ENCODE measurements around the gene IZUMO1R. TPM values are rescaled to one million over a fixed set of nuclear protein-coding genes. Genes with fewer than 3 reads are reported as not detected.

Gene IZUMO1R
- polyA plus RNA-seq, 1 of the 3 experiments (the other 2 are of a cell fraction), result 0.43 TPM

DNA sequence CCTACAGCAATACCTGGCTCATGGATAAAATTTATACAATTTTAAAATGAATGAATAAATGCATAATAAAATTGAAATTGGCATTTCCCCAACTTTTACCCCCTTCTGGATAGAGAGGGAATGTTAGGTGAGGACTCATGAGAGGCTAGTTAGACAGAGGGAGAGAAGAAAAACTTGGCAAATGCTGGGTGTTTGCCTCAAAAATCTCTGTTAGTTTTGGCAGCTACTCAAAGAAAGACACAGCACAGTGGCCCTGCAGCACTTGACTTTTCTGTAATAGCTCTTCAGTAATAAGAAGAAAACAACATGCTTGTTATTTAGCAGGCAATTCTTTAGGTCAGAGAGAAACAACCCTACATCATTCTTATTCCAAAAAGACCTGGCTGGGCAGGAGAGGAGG, 20.7 kb upstream of the IZUMO1R start (continued):
- TF ChIP-seq, protein P1, sequence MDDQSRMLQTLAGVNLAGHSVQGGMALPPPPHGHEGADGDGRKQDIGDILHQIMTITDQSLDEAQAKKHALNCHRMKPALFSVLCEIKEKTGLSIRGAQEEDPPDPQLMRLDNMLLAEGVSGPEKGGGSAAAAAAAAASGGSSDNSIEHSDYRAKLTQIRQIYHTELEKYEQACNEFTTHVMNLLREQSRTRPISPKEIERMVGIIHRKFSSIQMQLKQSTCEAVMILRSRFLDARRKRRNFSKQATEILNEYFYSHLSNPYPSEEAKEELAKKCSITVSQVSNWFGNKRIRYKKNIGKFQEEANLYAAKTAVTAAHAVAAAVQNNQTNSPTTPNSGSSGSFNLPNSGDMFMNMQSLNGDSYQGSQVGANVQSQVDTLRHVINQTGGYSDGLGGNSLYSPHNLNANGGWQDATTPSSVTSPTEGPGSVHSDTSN (IDR thresholded peaks at IDR 0.05), result no peak

DNA sequence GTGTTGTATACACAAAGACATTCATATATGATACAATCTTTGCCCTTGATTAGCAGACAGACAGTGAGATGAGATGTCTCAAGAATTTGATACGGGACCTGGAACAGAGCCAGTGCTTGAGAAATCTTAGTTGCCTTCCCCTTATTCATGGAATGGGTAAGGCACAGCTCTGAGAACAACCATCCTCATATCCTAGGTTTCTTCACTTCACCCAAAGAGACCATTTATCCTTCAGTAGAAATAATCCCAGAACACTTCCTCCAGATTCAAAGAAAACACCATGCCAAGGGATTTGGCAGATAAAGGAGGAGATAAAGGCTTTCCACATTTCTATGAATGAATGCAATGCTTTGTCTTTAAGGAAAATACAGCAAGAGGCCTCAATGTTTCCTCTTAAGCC, 8.8 kb upstream of the IZUMO1R start:
- Histone ChIP-seq H3K4me1 (ENCODE audit: control insufficient read depth in 1 of 2, insufficient read depth in 2 of 2, low read depth in 1 of 2, low read length in 1 of 2) (no peaks in the 10 kb centered on the region), H3K27me3 (ENCODE audit: insufficient read depth) (no peaks in the 10 kb centered on the region), H3F3A (replicated peaks; ENCODE audit: insufficient read depth) (peaks cover 5% of the 10 kb centered on the region), H3K9me2 (no peaks in the 10 kb centered on the region), H3K9ac (peak overlapping the region; percentile 27; the same call in 1 of the 2 replicates), H3K9me3 (no peaks in the 10 kb centered on the region), H3K79me2 (ENCODE audit: insufficient read depth) (no peaks in the 10 kb centered on the region), H3K36me3 (replicated peaks in 1 of 2; ENCODE audit: control insufficient read depth in 1 of 2, insufficient read depth in 2 of 2, low read length in 1 of 2) (no peaks in the 10 kb centered on the region), H3K4me3 (ENCODE audit: low read depth in 2 of 2, low read length in 1 of 2) (no peak overlapping the region), H4K20me1 (ENCODE audit: insufficient read depth) (no peaks in the 10 kb centered on the region), H2AFZ (ENCODE audit: low read depth) (no peak overlapping the region), H3K4me2 (no peak overlapping the region), H3K27ac (ENCODE audit: low read depth in 2 of 2, low read length in 1 of 2) (peak overlapping the region in 1 of 2 experiments; percentile 70; a peak in 2 of 4 replicates)
- TF ChIP-seq GABPA (IDR thresholded peaks at IDR 0.05; ENCODE audit: low read depth), result no peak
- 0 out of 2 replicates have a peak, but pooled peaks have one; percentile 40 for TF ChIP-seq NFIC (IDR thresholded peaks at IDR 0.05; ENCODE audit: borderline replicate concordance)
- TF ChIP-seq, protein P1 (IDR thresholded peaks at IDR 0.05), result peak; percentile 63
- TF ChIP-seq, protein P2, sequence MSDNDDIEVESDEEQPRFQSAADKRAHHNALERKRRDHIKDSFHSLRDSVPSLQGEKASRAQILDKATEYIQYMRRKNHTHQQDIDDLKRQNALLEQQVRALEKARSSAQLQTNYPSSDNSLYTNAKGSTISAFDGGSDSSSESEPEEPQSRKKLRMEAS (IDR thresholded peaks at IDR 0.05; ENCODE audit: low read depth), result no peak
- TF ChIP-seq EP300 (IDR thresholded peaks at IDR 0.05; ENCODE audit: borderline replicate concordance in 1 of 2, low read depth in 1 of 2, low read length in 1 of 2), result peak in 1 of 2 experiments; percentile 35; a peak in 1 of 4 replicates
- no peak for TF ChIP-seq CHD2 (IDR thresholded peaks at IDR 0.05; ENCODE audit: low read length, partially characterized antibody)
- DNase-seq, result no peak
- ChIA-PET CTCF (no interaction called here), POLR2A (no interaction called here)
- WGBS (ENCODE audit: low lambda C conversion rate), result 7% methylated on average over 1 of the region's 1 CpG

DNA sequence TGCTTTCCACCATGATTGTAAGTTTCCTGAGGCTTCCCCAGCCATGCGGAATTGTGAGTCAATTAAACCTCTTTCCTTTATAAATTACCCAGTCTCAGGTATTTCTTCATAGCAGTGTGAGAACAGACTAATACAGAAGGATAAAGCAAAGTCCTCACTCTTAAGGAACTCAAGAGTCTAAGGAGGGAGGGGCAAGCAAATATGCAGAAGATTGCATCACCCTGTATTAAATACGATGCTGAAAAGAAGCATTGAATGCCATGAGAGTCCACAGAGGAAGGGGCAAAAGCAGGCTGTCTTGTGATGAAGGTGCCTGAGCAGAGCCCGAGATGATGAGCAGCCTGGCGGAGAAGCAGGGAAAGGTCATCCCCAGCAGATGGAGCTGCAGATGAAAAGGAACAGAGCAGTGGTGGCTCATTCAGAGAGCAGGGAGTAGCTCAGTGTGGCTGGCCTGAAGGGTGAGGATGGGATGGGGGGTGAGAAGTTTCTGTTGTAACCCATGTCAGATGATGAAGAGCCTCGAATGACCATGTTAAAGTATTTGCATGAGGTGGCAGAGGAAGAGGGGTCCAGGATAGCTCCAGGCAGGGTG, 6.3 kb upstream of the IZUMO1R start:
- no peaks in the 10 kb centered on the region for H3K9me3 ChIP-seq
- no peaks in the 10 kb centered on the region for H3K27me3 ChIP-seq (ENCODE audit: insufficient read depth)
- DNase-seq, result no peak
- no peak overlapping the region for H3K27ac ChIP-seq (ENCODE audit: low read depth in 2 of 2, low read length in 1 of 2)
- no peaks in the 10 kb centered on the region for H3K9me2 ChIP-seq
- H3K4me2 ChIP-seq, result no peak overlapping the region
- TF ChIP-seq, protein P3, sequence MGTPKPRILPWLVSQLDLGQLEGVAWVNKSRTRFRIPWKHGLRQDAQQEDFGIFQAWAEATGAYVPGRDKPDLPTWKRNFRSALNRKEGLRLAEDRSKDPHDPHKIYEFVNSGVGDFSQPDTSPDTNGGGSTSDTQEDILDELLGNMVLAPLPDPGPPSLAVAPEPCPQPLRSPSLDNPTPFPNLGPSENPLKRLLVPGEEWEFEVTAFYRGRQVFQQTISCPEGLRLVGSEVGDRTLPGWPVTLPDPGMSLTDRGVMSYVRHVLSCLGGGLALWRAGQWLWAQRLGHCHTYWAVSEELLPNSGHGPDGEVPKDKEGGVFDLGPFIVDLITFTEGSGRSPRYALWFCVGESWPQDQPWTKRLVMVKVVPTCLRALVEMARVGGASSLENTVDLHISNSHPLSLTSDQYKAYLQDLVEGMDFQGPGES (IDR thresholded peaks at IDR 0.05; ENCODE audit: low read depth, low read length), result no peak
- TF ChIP-seq EP300 (IDR thresholded peaks at IDR 0.05; ENCODE audit: borderline replicate concordance in 1 of 2, low read depth in 1 of 2, low read length in 1 of 2) (no peak), MXI1 (IDR thresholded peaks at IDR 0.05; ENCODE audit: low read depth, low read length) (no peak), SMC3 (IDR thresholded peaks at IDR 0.05; ENCODE audit: low read depth, low read length) (peak; percentile 16; the same call in 1 of the 2 replicates), POLR2AphosphoS5 (IDR thresholded peaks at IDR 0.05; ENCODE audit: low read depth, low read length) (no peak), YY1 (IDR thresholded peaks at IDR 0.05; ENCODE audit: low read depth) (no peak)
- TF ChIP-seq, protein P4, sequence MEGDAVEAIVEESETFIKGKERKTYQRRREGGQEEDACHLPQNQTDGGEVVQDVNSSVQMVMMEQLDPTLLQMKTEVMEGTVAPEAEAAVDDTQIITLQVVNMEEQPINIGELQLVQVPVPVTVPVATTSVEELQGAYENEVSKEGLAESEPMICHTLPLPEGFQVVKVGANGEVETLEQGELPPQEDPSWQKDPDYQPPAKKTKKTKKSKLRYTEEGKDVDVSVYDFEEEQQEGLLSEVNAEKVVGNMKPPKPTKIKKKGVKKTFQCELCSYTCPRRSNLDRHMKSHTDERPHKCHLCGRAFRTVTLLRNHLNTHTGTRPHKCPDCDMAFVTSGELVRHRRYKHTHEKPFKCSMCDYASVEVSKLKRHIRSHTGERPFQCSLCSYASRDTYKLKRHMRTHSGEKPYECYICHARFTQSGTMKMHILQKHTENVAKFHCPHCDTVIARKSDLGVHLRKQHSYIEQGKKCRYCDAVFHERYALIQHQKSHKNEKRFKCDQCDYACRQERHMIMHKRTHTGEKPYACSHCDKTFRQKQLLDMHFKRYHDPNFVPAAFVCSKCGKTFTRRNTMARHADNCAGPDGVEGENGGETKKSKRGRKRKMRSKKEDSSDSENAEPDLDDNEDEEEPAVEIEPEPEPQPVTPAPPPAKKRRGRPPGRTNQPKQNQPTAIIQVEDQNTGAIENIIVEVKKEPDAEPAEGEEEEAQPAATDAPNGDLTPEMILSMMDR (IDR thresholded peaks at IDR 0.05), result peak; percentile 20; the same call in 1 of the 2 replicates
- CTCF ChIA-PET, result interaction anchor here (1.0 kb wide), 2 partner anchors 10 to 16 kb away, joined by 4 to 5 read pairs; no protein-coding TSS in a partner anchor
- H3K4me3 ChIP-seq (ENCODE audit: low read depth in 2 of 2, low read length in 1 of 2), result no peak overlapping the region
- H3F3A ChIP-seq (replicated peaks; ENCODE audit: insufficient read depth), result peaks cover 5% of the 10 kb centered on the region
- POLR2A ChIA-PET, result no interaction called here
- H3K9ac ChIP-seq, result no peak overlapping the region
- H4K20me1 ChIP-seq (ENCODE audit: insufficient read depth), result no peaks in the 10 kb centered on the region
- H3K36me3 ChIP-seq (replicated peaks in 1 of 2; ENCODE audit: control insufficient read depth in 1 of 2, insufficient read depth in 2 of 2, low read length in 1 of 2), result no peaks in the 10 kb centered on the region
- no peaks in the 10 kb centered on the region for H3K79me2 ChIP-seq (ENCODE audit: insufficient read depth)
- WGBS (ENCODE audit: low lambda C conversion rate), result 39% methylated on average over 5 of the region's 5 CpGs
- no peaks in the 10 kb centered on the region for H3K4me1 ChIP-seq (ENCODE audit: control insufficient read depth in 1 of 2, insufficient read depth in 2 of 2, low read depth in 1 of 2, low read length in 1 of 2)
- H2AFZ ChIP-seq (ENCODE audit: low read depth), result no peak overlapping the region
